SK-N-SH (cell line): Measurements from ENCODE around the gene HMX2. TPM values are rescaled to one million over a fixed set of nuclear protein-coding genes. Genes with fewer than 3 reads are reported as not detected.

ENCODE experiments used
- CTCF ChIA-PET: fragments of 300-600, 350-600 bp; formaldehyde crosslinking; extraction: SDS; loops from one replicate; lab custom pipeline; 2021; lab: Yijun Ruan, JAX
- POLR2A ChIA-PET: fragments of 350-600 bp; sonication (Branson Sonifier 250); formaldehyde crosslinking; extraction: SDS; loops from one replicate; lab custom pipeline; 2020; ENCODE audit warnings: antibody characterized with exemption, inconsistent platforms; lab: Yijun Ruan, JAX
- DNase-seq: peaks from one replicate; pipeline ENCODE4 v3.0.0; 2012
- H2AFZ ChIP-seq: fragments of 200-600 bp; sonication (generic); 2 replicates; pipeline ENCODE4 v1.8.1; 2016; ENCODE audit warnings: antibody characterized with exemption, mild to moderate bottlenecking, low read depth
- H3F3A ChIP-seq: fragments of 200-600 bp; sonication (generic); replicated peaks from 2 replicates; pipeline ENCODE3; 2016; ENCODE audit warnings: antibody characterized with exemption, mild to moderate bottlenecking; ENCODE audit not compliant: insufficient read depth
- H3K27ac ChIP-seq, 2 experiments: fragments of 200-500 bp in 1 of 2; fragments of 200-600 bp in 1 of 2; sonication (Bioruptor generic) in 1 of 2; sonication (generic), shearing (Covaris generic) in 1 of 2; 2 replicates each; pipeline versions ENCODE4 v1.5.1 to v1.6.1; 2014 to 2016; ENCODE audit warnings: low read depth in 2 of 2, inconsistent platforms in 1 of 2, low read length in 1 of 2, mild to moderate bottlenecking in 1 of 2, mixed read lengths in 1 of 2
- H3K27me3 ChIP-seq: fragments of 200-600 bp; sonication (generic), shearing (Covaris generic); 2 replicates; pipeline ENCODE4 v1.6.1; 2016; ENCODE audit warnings: mixed run types; ENCODE audit not compliant: insufficient read depth
- H3K36me3 ChIP-seq, 2 experiments: fragments of 200-500 bp in 1 of 2; fragments of 200-600 bp in 1 of 2; sonication (Bioruptor generic) in 1 of 2; sonication (generic) in 1 of 2; replicated peaks in 1 of 2; 2 replicates each; pipeline versions ENCODE3 to v1.5.1; 2014 to 2016; ENCODE audit warnings: low read length in 1 of 2, mild to moderate bottlenecking in 1 of 2; ENCODE audit not compliant: insufficient read depth in 2 of 2, control insufficient read depth in 1 of 2
- H3K4me1 ChIP-seq, 2 experiments: fragments of 200-500 bp in 1 of 2; fragments of 200-600 bp in 1 of 2; sonication (Bioruptor generic) in 1 of 2; sonication (generic), shearing (Covaris generic) in 1 of 2; 2 replicates each; pipeline versions ENCODE4 v1.5.1 to v1.6.1; 2014 to 2016; ENCODE audit warnings: low read depth in 1 of 2, low read length in 1 of 2, mixed run types in 1 of 2; ENCODE audit not compliant: insufficient read depth in 2 of 2, control insufficient read depth in 1 of 2
- H3K4me2 ChIP-seq: fragments of 200-600 bp; sonication (generic), shearing (Covaris generic); 2 replicates; pipeline ENCODE4 v1.6.1; 2017; ENCODE audit warnings: mixed run types
- H3K4me3 ChIP-seq, 2 experiments: fragments of 200-500 bp in 1 of 2; fragments of 200-600 bp in 1 of 2; sonication (Bioruptor generic) in 1 of 2; sonication (generic), shearing (Covaris generic) in 1 of 2; 2 replicates each; pipeline versions ENCODE4 v1.5.1 to v1.8.1; 2014 to 2016; ENCODE audit warnings: low read depth in 2 of 2, inconsistent platforms in 1 of 2, low read length in 1 of 2, mild to moderate bottlenecking in 1 of 2, mixed read lengths in 1 of 2, moderate library complexity in 1 of 2
- H3K79me2 ChIP-seq: fragments of 200-600 bp; sonication (generic); 2 replicates; pipeline ENCODE4 v1.8.1; 2017; ENCODE audit warnings: mild to moderate bottlenecking; ENCODE audit not compliant: insufficient read depth
- H3K9ac ChIP-seq: fragments of 200-600 bp; sonication (generic); 2 replicates; pipeline ENCODE4 v1.6.1; 2017; ENCODE audit warnings: mixed run types
- H3K9me2 ChIP-seq: fragments of 200-600 bp; sonication (generic); 2 replicates; pipeline ENCODE4 v1.6.1; 2017; ENCODE audit warnings: mixed run types
- H3K9me3 ChIP-seq: fragments of 200-600 bp; sonication (generic); 2 replicates; pipeline ENCODE4 v1.6.1; 2017; ENCODE audit warnings: mixed run types, mild to moderate bottlenecking, moderate library complexity
- H4K20me1 ChIP-seq: fragments of 200-600 bp; sonication (generic); 2 replicates; pipeline ENCODE4 v1.6.1; 2017; ENCODE audit warnings: mild to moderate bottlenecking, mixed run types; ENCODE audit not compliant: insufficient read depth
- CHD2 ChIP-seq: fragments of 150-350 bp; IDR thresholded peaks from 2 replicates; pipeline ENCODE4 v1.6.1; 2018; ENCODE audit warnings: low read length; ENCODE audit not compliant: partially characterized antibody
- CTCF ChIP-seq: fragments of 200-600 bp; sonication (generic); IDR thresholded peaks from 2 replicates; pipeline ENCODE4 v1.6.1; 2017; ENCODE audit warnings: antibody characterized with exemption, mild to moderate bottlenecking, moderate library complexity
- FOXM1 ChIP-seq: IDR thresholded peaks from 2 replicates; pipeline ENCODE4 v1.4.0; 2012; ENCODE audit warnings: low read depth, mild to moderate bottlenecking
- JUND ChIP-seq: IDR thresholded peaks from 2 replicates; pipeline ENCODE4 v1.4.0; 2012
- MXI1 ChIP-seq: IDR thresholded peaks from 2 replicates; pipeline ENCODE4 v1.6.1; 2012; ENCODE audit warnings: mild to moderate bottlenecking, low read depth, low read length, improper control_type of control experiment
- TCF12 ChIP-seq: IDR thresholded peaks from 2 replicates; pipeline ENCODE4 v1.4.0; 2012
- WGBS: methylation state at CpG from one replicate; pipeline ENCODE4 v1.1.6; 2017; ENCODE audit warnings: low lambda C conversion rate; 5-methylcytosine and 5-hydroxymethylcytosine counted together
- polyA plus RNA-seq, 3 experiments: library from polyadenylated mRNA; depleted of rRNA; stranded (reverse); fragments of >200 nt; gene quantifications; 2 replicates each; pipeline ENCODE4 v1.2.3, GENCODE V29; 2012
- TF ChIP-seq, protein P1 (sequence below): IDR thresholded peaks from 2 replicates; pipeline ENCODE4 v1.6.1; 2012; ENCODE audit warnings: mild to moderate bottlenecking, low read depth, low read length, moderate library complexity

The HMX2 gene
- polyA plus RNA-seq, 1 of the 3 experiments (the other 2 are of a cell fraction) = not detected

GRCh38 chr10:123126246-123126645 is 21.7 kb upstream of the HMX2 start:
- POLR2A ChIA-PET = no interaction called here

More at GRCh38 chr10:123126246-123126645, 21.7 kb upstream of the HMX2 start:
- no peaks in the 10 kb centered on the region for H3K79me2 ChIP-seq
- no peak overlapping the region for H3K4me3 ChIP-seq
- H3K4me1 ChIP-seq = no peaks in the 10 kb centered on the region
- H4K20me1 ChIP-seq = no peaks in the 10 kb centered on the region
- no peaks in the 10 kb centered on the region for H3K9me2 ChIP-seq
- no peak overlapping the region for H3K9ac ChIP-seq
- H3K36me3 ChIP-seq = no peaks in the 10 kb centered on the region
- H3K4me2 ChIP-seq = no peak overlapping the region
- H3K9me3 ChIP-seq = no peaks in the 10 kb centered on the region
- H3K27ac ChIP-seq = no peak overlapping the region
- TF ChIP-seq TCF12 = no peak
- TF ChIP-seq CTCF = no peak
- TF ChIP-seq CHD2 = no peak
- TF ChIP-seq MXI1 = no peak
- TF ChIP-seq FOXM1 = no peak
- TF ChIP-seq JUND = no peak
- TF ChIP-seq, protein P1, sequence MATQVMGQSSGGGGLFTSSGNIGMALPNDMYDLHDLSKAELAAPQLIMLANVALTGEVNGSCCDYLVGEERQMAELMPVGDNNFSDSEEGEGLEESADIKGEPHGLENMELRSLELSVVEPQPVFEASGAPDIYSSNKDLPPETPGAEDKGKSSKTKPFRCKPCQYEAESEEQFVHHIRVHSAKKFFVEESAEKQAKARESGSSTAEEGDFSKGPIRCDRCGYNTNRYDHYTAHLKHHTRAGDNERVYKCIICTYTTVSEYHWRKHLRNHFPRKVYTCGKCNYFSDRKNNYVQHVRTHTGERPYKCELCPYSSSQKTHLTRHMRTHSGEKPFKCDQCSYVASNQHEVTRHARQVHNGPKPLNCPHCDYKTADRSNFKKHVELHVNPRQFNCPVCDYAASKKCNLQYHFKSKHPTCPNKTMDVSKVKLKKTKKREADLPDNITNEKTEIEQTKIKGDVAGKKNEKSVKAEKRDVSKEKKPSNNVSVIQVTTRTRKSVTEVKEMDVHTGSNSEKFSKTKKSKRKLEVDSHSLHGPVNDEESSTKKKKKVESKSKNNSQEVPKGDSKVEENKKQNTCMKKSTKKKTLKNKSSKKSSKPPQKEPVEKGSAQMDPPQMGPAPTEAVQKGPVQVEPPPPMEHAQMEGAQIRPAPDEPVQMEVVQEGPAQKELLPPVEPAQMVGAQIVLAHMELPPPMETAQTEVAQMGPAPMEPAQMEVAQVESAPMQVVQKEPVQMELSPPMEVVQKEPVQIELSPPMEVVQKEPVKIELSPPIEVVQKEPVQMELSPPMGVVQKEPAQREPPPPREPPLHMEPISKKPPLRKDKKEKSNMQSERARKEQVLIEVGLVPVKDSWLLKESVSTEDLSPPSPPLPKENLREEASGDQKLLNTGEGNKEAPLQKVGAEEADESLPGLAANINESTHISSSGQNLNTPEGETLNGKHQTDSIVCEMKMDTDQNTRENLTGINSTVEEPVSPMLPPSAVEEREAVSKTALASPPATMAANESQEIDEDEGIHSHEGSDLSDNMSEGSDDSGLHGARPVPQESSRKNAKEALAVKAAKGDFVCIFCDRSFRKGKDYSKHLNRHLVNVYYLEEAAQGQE = no peak
- 11% methylated on average over 5 of the region's 5 CpGs for WGBS
- no peak overlapping the region for H2AFZ ChIP-seq
- H3K27me3 ChIP-seq = peaks cover 3% of the 10 kb centered on the region; the same call in 1 of the 2 replicates
- H3F3A ChIP-seq = no peaks in the 10 kb centered on the region
- CTCF ChIA-PET = interaction anchor here (5.0 kb wide), 1 partner anchor 254 kb away, joined by 19 read pairs; no protein-coding TSS in a partner anchor
- DNase-seq = no peak
